T-helper 2 cell (primary cell): ENCODE measurements around the gene TNFRSF14.
"Not testable (repeated sequence)": the region's sequence is repeated elsewhere in the genome, so short reads cannot be mapped to it uniquely, and the experiment has no call there.

Source experiments
- DNase-seq, 5 experiments: peaks; one replicate each; pipeline versions ENCODE4 v3.0.0 to v3.0.0-alpha.2; 2012 to 2022

Gene TNFRSF14

GRCh38 chr1:2539312-2539907 lies 16.8 kb upstream of the TNFRSF14 start:
- DNase-seq: no peak

- no peak for DNase-seq
Measured at GRCh38 chr1:2540816-2541492, 15.2 kb upstream of the TNFRSF14 start.

- DNase-seq: no peak
Measured at GRCh38 chr1:2541619-2542245, 14.4 kb upstream of the TNFRSF14 start.

- DNase-seq: no peak
Measured at GRCh38 chr1:2542246-2542915, 13.8 kb upstream of the TNFRSF14 start.

- peak in 1 of 5 experiments; percentile 59 for DNase-seq
Measured at GRCh38 chr1:2543543-2544092, 12.6 kb upstream of the TNFRSF14 start.

GRCh38 chr1:2544093-2544874 lies 11.9 kb upstream of the TNFRSF14 start:
- DNase-seq: no peak

GRCh38 chr1:2544875-2545640 lies 11.1 kb upstream of the TNFRSF14 start:
- no peak for DNase-seq

GRCh38 chr1:2545754-2546514 lies 10.2 kb upstream of the TNFRSF14 start:
- peak; percentile 67 to 97 (median 86) for DNase-seq

- peak; percentile 60 to 97 (median 84) for DNase-seq
Measured at GRCh38 chr1:2546515-2547209, 9.5 kb upstream of the TNFRSF14 start.

GRCh38 chr1:2547210-2548067 lies 8.7 kb upstream of the TNFRSF14 start:
- peak in 3 of 5 experiments; percentile 29 to 82 (median 46) for DNase-seq

GRCh38 chr1:2548068-2548589 lies 8.0 kb upstream of the TNFRSF14 start:
- peak; percentile 53 to 90 (median 73) for DNase-seq

GRCh38 chr1:2549367-2550029 lies 6.7 kb upstream of the TNFRSF14 start:
- DNase-seq: not testable (repeated sequence)

GRCh38 chr1:2550309-2550861 lies 5.8 kb upstream of the TNFRSF14 start:
- not testable (repeated sequence) for DNase-seq

- not testable (repeated sequence) for DNase-seq
Measured at GRCh38 chr1:2551544-2551943, 4.6 kb upstream of the TNFRSF14 start.

- no peak for DNase-seq
Measured at GRCh38 chr1:2552189-2552588, 4.0 kb upstream of the TNFRSF14 start.

GRCh38 chr1:2553076-2553475 lies 3.1 kb upstream of the TNFRSF14 start:
- not testable (repeated sequence) for DNase-seq

- no peak for DNase-seq
Measured at GRCh38 chr1:2553871-2554620, 2.1 kb upstream of the TNFRSF14 start.
